C4-2B (cell line): ENCODE data around the gene NOVA1.

Source experiments
- ZFX ChIP-seq: fragments of 450-650 bp; IDR thresholded peaks from 2 replicates; pipeline ENCODE4 v1.6.1; 2017
- TF ChIP-seq, protein P1 (sequence below): fragments of 450-650 bp; conservative IDR thresholded peaks from 2 replicates; pipeline ENCODE4 v1.5.1; 2017; ENCODE audit warnings: mild to moderate bottlenecking

DNA sequence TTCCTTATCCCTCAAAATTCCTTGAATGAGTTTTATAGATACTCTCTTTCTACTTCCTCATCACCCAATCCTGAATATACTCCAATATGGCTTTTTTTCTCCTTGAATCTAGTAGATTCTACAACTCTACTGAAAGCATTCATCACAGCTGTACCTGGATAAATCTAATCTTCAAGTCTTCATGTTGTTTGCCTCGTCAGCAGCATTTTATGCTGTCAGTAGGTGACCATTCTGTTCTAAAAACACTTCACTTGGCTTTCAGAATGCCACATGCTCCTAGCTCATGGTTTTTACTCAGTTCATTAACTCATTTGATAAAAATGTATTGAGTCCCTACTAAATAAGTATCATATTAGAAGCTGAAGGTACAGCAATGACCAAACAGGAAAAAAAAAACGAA is 113.3 kb downstream of the NOVA1 start:
- TF ChIP-seq, protein P1, sequence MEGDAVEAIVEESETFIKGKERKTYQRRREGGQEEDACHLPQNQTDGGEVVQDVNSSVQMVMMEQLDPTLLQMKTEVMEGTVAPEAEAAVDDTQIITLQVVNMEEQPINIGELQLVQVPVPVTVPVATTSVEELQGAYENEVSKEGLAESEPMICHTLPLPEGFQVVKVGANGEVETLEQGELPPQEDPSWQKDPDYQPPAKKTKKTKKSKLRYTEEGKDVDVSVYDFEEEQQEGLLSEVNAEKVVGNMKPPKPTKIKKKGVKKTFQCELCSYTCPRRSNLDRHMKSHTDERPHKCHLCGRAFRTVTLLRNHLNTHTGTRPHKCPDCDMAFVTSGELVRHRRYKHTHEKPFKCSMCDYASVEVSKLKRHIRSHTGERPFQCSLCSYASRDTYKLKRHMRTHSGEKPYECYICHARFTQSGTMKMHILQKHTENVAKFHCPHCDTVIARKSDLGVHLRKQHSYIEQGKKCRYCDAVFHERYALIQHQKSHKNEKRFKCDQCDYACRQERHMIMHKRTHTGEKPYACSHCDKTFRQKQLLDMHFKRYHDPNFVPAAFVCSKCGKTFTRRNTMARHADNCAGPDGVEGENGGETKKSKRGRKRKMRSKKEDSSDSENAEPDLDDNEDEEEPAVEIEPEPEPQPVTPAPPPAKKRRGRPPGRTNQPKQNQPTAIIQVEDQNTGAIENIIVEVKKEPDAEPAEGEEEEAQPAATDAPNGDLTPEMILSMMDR: no peak
- no peak for TF ChIP-seq ZFX
